HCT116 (cell line): Measurements from ENCODE around the gene CSTF2T. TPM values are rescaled to one million over a fixed set of nuclear protein-coding genes. Genes with fewer than 3 reads are reported as not detected.

Experiments
- ATAC-seq: fragments of 200-7000 bp; cut with Tn5 transposase; 2 replicates; pipeline ENCODE4 v1.9.1; 2020; ENCODE audit warnings: mild to moderate bottlenecking, moderate library complexity
- BruUV-seq: library from RNA; stranded (reverse); fragments of 400-500 nt; replicated peaks from 2 replicates; lab custom pipeline; 2021; lab: Mats Ljungman, UMichigan
- CTCF ChIA-PET: fragments of 300-600 bp; sonication (Branson Sonifier 250); formaldehyde crosslinking; loops from one replicate; lab custom pipeline; 2021; ENCODE audit warnings: antibody characterized with exemption; lab: Charles Lee
- POLR2A ChIA-PET: fragments of 300-600, 350-600 bp; sonication (Branson Sonifier 250); formaldehyde crosslinking; loops from one replicate; lab custom pipeline; 2021; ENCODE audit warnings: antibody characterized with exemption; lab: Charles Lee
- RAD21 ChIA-PET, 2 experiments: fragments of 300-600 bp; sonication (Branson Sonifier 250); formaldehyde crosslinking; loops; one replicate each; lab custom pipeline; 2023; ENCODE audit warnings: low total read pairs in 2 of 2; ENCODE audit not compliant: uncharacterized antibody in 2 of 2, unreplicated experiment in 2 of 2, low non-redundant PET in 1 of 2; lab: Charles Lee
- DNase-seq: peaks from one replicate; pipeline ENCODE4 v3.0.0-alpha.2; 2010; ENCODE audit warnings: low read depth, low spot score
- H2AFZ ChIP-seq: fragments of 200-600 bp; shearing (Covaris generic), sonication (generic); 2 replicates; pipeline ENCODE4 v1.6.1; 2017; ENCODE audit warnings: low read depth, mixed run types, mixed read lengths, antibody characterized with exemption, low read length; ENCODE audit not compliant: poor library complexity, severe bottlenecking
- H3K27ac ChIP-seq: 2 replicates; pipeline ENCODE4 v1.5.1; 2012; ENCODE audit warnings: low read depth, low read length
- H3K27me3 ChIP-seq: fragments of 200-600 bp; sonication (generic); 2 replicates; pipeline ENCODE4 v1.6.1; 2016; ENCODE audit warnings: mixed run types, low read length, mixed read lengths; ENCODE audit not compliant: insufficient read depth
- H3K36me3 ChIP-seq, 2 experiments: fragments of 200-500 bp in 1 of 2; fragments of 200-600 bp in 1 of 2; sonication (Bioruptor generic) in 1 of 2; sonication (generic) in 1 of 2; 2 replicates each; pipeline versions ENCODE4 v1.5.1 to v1.6.1; 2014 to 2016; ENCODE audit warnings: low read length in 2 of 2, inconsistent platforms in 1 of 2, mixed read lengths in 1 of 2, mixed run types in 1 of 2; ENCODE audit not compliant: insufficient read depth in 2 of 2, control insufficient read depth in 1 of 2
- H3K4me1 ChIP-seq, 2 experiments: fragments of 200-600 bp in 1 of 2; sonication (generic) in 1 of 2; 2 replicates each; pipeline versions ENCODE4 v1.5.1 to v1.6.1; 2012 to 2017; ENCODE audit warnings: low read length in 2 of 2, inconsistent platforms in 1 of 2, mild to moderate bottlenecking in 1 of 2, mixed read lengths in 1 of 2, mixed run types in 1 of 2, moderate library complexity in 1 of 2; ENCODE audit not compliant: insufficient read depth in 2 of 2, control insufficient read depth in 1 of 2
- H3K4me2 ChIP-seq: fragments of 200-600 bp; sonication (generic); 2 replicates; pipeline ENCODE4 v1.6.1; 2017; ENCODE audit warnings: mixed run types, low read length, mixed read lengths
- H3K4me3 ChIP-seq, 2 experiments: fragments of 200-600 bp in 1 of 2; sonication (generic) in 1 of 2; replicated peaks in 1 of 2; 2 replicates each; pipeline ENCODE4 v1.5.1; 2011 to 2016; ENCODE audit warnings: low read length in 2 of 2, control low read depth in 1 of 2, low read depth in 1 of 2, mild to moderate bottlenecking in 1 of 2, mixed read lengths in 1 of 2, mixed run types in 1 of 2
- H3K79me2 ChIP-seq: fragments of 200-600 bp; sonication (generic); 2 replicates; pipeline ENCODE4 v1.6.1; 2017; ENCODE audit warnings: mild to moderate bottlenecking, mixed run types, low read length, moderate library complexity, mixed read lengths; ENCODE audit not compliant: insufficient read depth
- H3K9ac ChIP-seq: fragments of 200-600 bp; sonication (generic); 2 replicates; pipeline ENCODE4 v1.6.1; 2016; ENCODE audit warnings: low read length, mixed read lengths
- H3K9me2 ChIP-seq: fragments of 200-600 bp; sonication (generic), shearing (Covaris generic); 2 replicates; pipeline ENCODE4 v1.6.1; 2017; ENCODE audit warnings: mixed run types, mild to moderate bottlenecking, moderate library complexity; ENCODE audit not compliant: insufficient read depth
- H3K9me3 ChIP-seq, 2 experiments: fragments of 200-500 bp in 1 of 2; fragments of 200-600 bp in 1 of 2; sonication (Bioruptor generic) in 1 of 2; sonication (generic) in 1 of 2; 2 replicates each; pipeline ENCODE4 v1.6.1; 2014 to 2017; ENCODE audit warnings: low read length in 2 of 2, mixed read lengths in 2 of 2, inconsistent platforms in 1 of 2, low read depth in 1 of 2, mild to moderate bottlenecking in 1 of 2, mixed run types in 1 of 2, moderate library complexity in 1 of 2; ENCODE audit not compliant: control insufficient read depth in 1 of 2, insufficient read depth in 1 of 2
- H4K20me1 ChIP-seq: fragments of 200-600 bp; sonication (generic), shearing (Covaris generic); 2 replicates; pipeline ENCODE4 v1.6.1; 2017; ENCODE audit warnings: mixed run types, mild to moderate bottlenecking, moderate library complexity; ENCODE audit not compliant: insufficient read depth
- ATF3 ChIP-seq: IDR thresholded peaks from 2 replicates; pipeline ENCODE4 v1.6.1; 2012
- CTCF ChIP-seq, 3 experiments: fragments of 200-600 bp in 1 of 3; sonication (generic) in 1 of 3; IDR thresholded peaks in 2 of 3; conservative IDR thresholded peaks in 1 of 3; 2 replicates each; pipeline ENCODE4 v1.5.1; 2012 to 2017; ENCODE audit warnings: low read depth in 2 of 3, low read length in 2 of 3, antibody characterized with exemption in 1 of 3, borderline replicate concordance in 1 of 3, control low read depth in 1 of 3, mild to moderate bottlenecking in 1 of 3, mixed read lengths in 1 of 3, mixed run types in 1 of 3, moderate library complexity in 1 of 3; ENCODE audit not compliant: insufficient read depth in 1 of 3
- ELF1 ChIP-seq: IDR thresholded peaks from 2 replicates; pipeline ENCODE4 v1.6.1; 2012; ENCODE audit warnings: low read depth, borderline replicate concordance
- JUND ChIP-seq: IDR thresholded peaks from 2 replicates; pipeline ENCODE4 v1.6.1; 2012
- POLR2AphosphoS5 ChIP-seq: IDR thresholded peaks from 2 replicates; pipeline ENCODE4 v1.6.1; 2011; ENCODE audit warnings: mild to moderate bottlenecking, low read depth, low read length, moderate library complexity
- RAD21 ChIP-seq: IDR thresholded peaks from 2 replicates; pipeline ENCODE4 v1.6.1; 2012; ENCODE audit warnings: low read depth, mild to moderate bottlenecking
- TCF7L2 ChIP-seq: IDR thresholded peaks from 2 replicates; pipeline ENCODE4 v1.7.0; 2011; ENCODE audit warnings: borderline replicate concordance, inconsistent platforms; ENCODE audit not compliant: insufficient read depth, insufficient read length; ENCODE audit errors: extremely low read depth
- ZFX ChIP-seq: fragments of 450-650 bp; IDR thresholded peaks from 2 replicates; pipeline ENCODE4 v1.6.1; 2017
- intact Hi-C: fragments of 100-400 bp; cut with micrococcal nuclease; formaldehyde crosslinking; loops from 2 replicates; pipeline ENCODE4 v1.10.0; 2022
- total RNA-seq: library from RNA; stranded (reverse); gene quantifications from one replicate; pipeline ENCODE4 v1.2.1, GENCODE V29; 2021; ENCODE audit not compliant: unreplicated experiment

Gene CSTF2T
- total RNA-seq, 1 experiment from 2014 or later = 18.5 TPM

DNA sequence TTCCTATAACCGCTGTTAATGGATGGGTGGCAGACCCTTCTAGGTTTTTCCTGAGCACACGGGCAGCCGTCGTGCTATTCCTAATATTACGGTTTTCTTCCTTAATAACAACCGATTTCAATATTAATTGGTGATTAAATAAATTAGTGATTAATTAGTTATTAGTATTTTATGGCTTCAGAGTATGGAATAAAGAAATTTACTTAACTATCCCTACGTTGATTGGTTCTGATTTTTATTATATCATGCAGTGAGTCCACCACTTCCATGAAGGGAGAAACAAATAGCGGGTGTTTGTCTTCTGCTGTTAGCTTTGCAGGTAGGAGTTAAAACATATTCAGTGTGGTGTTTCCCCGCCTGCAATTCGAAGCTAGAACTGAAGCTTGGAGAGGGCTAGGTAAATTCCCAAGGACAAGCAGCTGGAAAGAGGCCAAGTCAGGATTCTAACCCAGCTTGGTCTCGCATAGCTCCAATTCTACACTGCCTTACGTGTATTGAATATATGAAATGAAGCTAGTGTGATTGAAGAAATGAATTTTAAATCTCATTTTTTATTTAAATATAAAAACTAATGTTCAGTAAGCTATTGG is 928 bp upstream of the CSTF2T start:
- ChIA-PET POLR2A (no interaction called here), RAD21 (no interaction called here), CTCF (no interaction called here)
- H3K9ac ChIP-seq = peak overlapping the region; percentile 70
- H2AFZ ChIP-seq = peak overlapping the region; percentile 20
- DNase-seq (no peak), ATAC-seq (no peak)
- H3K4me1 ChIP-seq = peaks cover 12 to 15% of the 10 kb centered on the region in 2 experiments; a peak in 3 of 4 replicates
- H3K9me3 ChIP-seq = no peaks in the 10 kb centered on the region
- H3K27ac ChIP-seq = peak overlapping the region; percentile 77; the same call in 1 of the 2 replicates
- H4K20me1 ChIP-seq = no peaks in the 10 kb centered on the region
- H3K9me2 ChIP-seq = no peaks in the 10 kb centered on the region
- H3K4me2 ChIP-seq = peak overlapping the region; percentile 88
- intact Hi-C loops = no loop called here
- TF ChIP-seq TCF7L2 (no peak), ELF1 (no peak), ATF3 (no peak), RAD21 (no peak), JUND (0 out of 2 replicates have a peak, but pooled peaks have one; percentile 1), CTCF (IDR thresholded peaks at IDR 0.05 in 2 of 3, conservative IDR thresholded peaks at IDR 0.05 in 1 of 3; ENCODE audit: borderline replicate concordance in 1 of 3, insufficient read depth in 1 of 3, low read depth in 2 of 3, low read length in 2 of 3) (no peak)
- TF ChIP-seq, all 23 proteins: peak for 1
- TSS peak; percentile 99 for BruUV-seq
- Histone ChIP-seq H3K27me3 (no peaks in the 10 kb centered on the region), H3K36me3 (no peaks in the 10 kb centered on the region), H3K79me2 (peaks cover 35% of the 10 kb centered on the region), H3K4me3 (peak overlapping the region; percentile 71 to 95)

DNA sequence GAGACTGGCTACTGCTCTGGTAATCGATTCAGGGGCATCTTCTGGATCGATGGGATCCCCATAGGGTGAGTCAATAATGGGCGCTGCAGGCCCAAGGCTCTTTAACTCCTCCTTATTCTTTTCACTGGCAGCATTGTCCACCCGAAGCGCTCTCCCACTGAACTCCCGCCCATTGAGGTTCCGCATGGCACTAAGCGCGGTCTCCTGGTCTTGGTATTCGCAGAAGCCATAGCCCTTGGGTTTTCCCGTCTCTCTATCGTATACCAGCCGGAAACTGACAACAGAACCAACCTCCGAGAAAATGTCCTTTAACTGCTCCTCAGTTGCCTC is 285 bp downstream of the CSTF2T start:
- Histone ChIP-seq H4K20me1 (no peaks in the 10 kb centered on the region), H2AFZ (peak overlapping the region; percentile 20), H3K27me3 (no peaks in the 10 kb centered on the region), H3K9me2 (no peaks in the 10 kb centered on the region), H3K36me3 (no peaks in the 10 kb centered on the region), H3K4me3 (peak overlapping the region; percentile 71 to 95), H3K4me1 (peaks cover 12 to 15% of the 10 kb centered on the region in 2 experiments; a peak in 3 of 4 replicates), H3K27ac (peak overlapping the region; percentile 77), H3K4me2 (peak overlapping the region; percentile 88), H3K9me3 (no peaks in the 10 kb centered on the region), H3K79me2 (peaks cover 35% of the 10 kb centered on the region), H3K9ac (peak overlapping the region; percentile 70)
- TSS peak; percentile 67 for BruUV-seq
- ChIA-PET RAD21 (no interaction called here), CTCF (no interaction called here), POLR2A (no interaction called here)
- DNase-seq (no peak), ATAC-seq (peak; percentile 56)
- intact Hi-C loops = no loop called here
- TF ChIP-seq ZFX (0 out of 2 replicates have a peak, but pooled peaks have one; percentile 32), POLR2AphosphoS5 (no peak)
